DMS53 treated with DMSO at 0.1 percent for 48 hours (cell line): ENCODE data around the gene RNF182.
A peak's percentile ranks its signal among the peaks of the same experiment; 100 is the strongest.
"Not testable (repeated sequence)": the region's sequence is repeated elsewhere in the genome, so short reads cannot be mapped to it uniquely, and the experiment has no call there.

Experiments
- DNase-seq: peaks from one replicate; lab custom pipeline; 2025; ENCODE audit not compliant: unreplicated experiment; lab: John Stamatoyannopoulos, UW

RNF182 gene

DNA sequence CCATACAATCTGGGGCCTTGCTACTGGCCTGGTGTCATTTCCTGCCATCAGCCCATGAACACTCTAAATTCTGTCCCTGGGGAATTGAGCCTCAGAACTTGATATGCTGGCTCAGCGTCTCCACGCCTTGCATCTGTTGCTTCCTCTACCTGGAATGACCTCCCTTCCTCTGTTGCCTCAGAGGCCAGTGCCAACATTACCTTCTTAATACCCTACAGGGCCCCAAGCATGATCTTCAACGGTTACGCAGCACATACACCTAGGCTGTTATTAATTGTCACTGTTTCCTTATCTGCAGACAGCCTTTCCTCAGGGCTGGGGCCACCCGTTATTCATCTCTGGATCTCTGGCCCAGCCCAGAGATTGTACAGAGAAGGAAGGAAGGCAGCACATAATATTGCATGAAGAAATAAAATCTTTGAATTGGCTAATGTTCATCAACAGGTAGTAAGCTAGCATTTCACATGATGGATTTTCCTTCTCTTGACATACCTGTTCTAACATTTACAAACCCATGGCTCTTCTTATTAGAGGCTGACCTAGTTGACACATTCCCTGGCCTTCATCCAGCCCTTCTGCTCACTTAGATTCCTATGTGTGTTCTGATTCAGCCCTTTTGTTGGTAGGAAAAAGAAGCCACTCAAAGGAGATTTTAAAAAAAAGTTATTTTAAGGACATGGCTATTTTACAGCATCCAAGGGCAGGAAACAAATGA lies 8.4 kb upstream of the RNF182 start:
- no peak for DNase-seq

DNA sequence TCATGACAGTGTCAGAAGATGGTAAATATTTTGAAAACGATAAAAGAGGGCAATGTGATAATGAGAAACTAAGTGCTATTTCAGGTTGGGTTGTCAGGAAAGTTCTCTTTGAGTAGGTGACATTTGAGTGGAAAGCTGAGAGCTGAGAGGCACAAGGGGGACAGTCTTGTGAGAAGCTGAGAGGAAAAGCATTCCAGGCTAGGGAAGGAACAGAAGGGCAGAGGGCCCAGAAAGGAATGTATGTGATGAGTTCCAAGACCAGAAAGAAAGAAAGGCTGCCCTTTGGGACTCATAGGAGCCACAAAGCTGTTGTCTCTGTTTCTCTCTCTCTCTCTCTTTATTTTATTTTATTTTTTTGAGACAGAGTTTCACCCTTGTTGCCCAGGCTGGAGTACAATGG lies 7.6 kb upstream of the RNF182 start:
- DNase-seq: no peak

DNA sequence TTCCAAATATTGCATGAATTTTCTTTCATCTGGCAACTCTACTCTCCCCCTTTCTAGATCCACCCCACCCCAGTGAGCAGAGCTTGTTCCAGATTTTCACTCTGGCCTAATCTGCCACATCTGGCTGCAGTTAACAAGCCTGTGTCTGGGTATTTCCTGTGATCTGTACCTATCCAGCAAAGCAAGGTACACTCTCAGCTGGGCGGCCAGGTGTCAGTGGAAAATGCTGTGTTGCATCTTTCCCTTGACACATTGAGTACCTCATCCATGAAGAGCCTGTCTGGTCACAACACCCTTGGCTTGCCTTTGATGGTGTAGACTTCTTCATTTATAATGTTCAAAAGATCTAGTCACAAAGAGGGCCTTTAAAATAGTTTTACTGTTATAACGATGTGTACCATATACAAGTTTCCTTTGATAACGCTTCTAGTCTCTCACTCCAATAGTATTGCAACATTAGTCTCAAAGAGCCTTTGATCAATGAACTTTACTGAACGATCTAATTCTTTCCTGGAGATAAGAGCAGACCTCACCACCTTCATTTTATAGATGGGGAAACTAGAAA lies 6.0 kb upstream of the RNF182 start:
- DNase-seq: no peak

DNA sequence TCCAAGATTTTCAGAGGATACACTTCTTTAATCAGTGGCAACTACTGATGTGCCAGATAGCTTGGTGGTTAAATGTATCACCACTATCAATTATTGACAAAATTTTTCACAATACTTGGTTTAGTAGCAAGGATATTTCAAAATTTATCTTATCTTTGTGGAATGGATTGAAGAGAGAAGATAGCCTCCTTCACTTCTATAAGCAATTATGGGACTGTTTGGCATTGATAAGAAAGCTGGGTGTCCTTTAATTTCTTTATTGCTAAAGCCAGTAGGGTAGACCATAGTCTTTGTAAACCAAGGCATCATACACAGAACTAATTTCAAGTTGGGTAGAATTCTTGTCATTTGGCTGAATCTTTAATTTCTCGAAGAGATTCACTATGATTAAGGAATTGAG lies 4.9 kb upstream of the RNF182 start:
- DNase-seq: no peak

- no peak for DNase-seq
Observed at GRCh38 chr6:13920552-13920951, 4.2 kb upstream of the RNF182 start.

GRCh38 chr6:13922750-13923149 lies 2.0 kb upstream of the RNF182 start:
- no peak for DNase-seq

- no peak for DNase-seq
Observed at GRCh38 chr6:13923527-13924145, 1.1 kb upstream of the RNF182 start.

DNA sequence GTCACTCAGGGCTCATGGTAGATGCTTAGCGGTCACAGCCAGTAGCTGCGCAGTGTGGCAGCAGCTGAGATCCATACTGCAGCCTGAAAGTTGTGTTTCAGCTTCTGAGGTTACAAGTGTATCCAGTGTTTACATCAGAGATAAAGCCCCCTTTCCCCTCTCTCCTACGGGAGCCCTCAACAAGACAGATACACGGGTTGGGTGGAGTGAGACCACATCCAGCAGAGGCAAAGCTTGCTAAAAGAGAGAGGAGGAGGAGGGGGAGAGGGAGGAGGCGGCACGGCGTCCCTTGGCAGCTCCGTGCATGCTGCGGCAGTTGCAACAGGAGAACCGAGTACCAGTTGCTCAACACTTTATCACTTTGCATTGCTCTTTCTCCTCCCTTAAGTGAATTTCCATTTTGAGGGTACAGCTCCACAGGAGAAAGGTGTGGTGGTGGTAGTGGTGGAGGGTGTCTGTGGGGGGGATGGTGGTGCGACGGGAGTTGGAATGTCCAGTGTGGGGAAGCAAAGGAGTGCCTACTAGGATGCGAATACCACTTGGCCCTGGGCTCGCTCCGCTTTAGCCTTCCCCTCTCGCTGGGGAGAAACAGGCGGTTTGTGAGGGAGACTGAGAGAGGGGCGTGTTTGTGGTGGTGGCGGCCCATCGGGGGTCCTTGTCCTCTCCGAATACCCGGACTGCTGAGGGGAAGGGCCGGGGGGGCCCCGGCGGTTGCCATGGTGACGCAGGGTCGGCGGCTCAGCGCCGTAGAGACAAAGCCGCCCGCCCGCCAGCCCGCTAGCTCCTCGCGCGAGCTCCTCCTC lies 405 bp upstream of the RNF182 start:
- DNase-seq: peak; percentile 49

DNA sequence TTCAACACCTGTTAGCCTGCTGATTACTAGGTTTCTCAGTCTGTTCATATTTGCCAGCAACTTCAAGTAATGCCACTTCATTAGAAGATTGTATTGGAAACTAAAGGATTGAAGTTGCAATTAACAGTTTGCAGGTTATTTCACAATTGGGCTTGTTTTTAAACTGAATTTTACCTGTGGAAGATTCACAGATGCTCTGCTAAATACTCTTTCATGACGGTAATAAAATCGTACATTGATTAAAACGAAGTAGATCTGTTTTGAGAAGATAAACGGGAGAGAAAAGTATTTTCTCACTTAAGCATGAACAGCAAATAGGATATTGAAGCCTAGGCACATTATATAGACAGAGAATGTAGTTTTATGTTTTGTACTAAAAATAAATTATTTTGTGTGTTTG lies 1.6 kb downstream of the RNF182 start:
- no peak for DNase-seq

DNA sequence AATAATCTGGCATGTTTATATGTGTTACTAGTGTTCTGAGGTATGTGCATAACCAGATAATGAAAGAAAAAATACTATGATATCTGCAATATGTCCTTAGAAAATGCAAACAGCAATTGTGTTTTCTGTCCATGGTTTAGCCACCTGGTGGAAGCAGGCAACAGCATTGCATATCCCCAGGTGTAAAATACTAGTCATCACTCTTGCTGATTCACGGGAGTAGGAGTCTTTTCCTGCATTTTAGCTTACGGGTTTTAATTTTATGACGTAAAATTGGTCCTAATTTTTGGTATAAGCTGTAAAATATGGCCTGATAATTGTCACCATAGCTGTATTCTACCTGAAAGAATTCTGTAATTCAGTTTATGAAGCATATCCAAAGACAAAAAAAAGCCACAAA lies 2.5 kb downstream of the RNF182 start:
- peak; percentile 34 for DNase-seq

DNA sequence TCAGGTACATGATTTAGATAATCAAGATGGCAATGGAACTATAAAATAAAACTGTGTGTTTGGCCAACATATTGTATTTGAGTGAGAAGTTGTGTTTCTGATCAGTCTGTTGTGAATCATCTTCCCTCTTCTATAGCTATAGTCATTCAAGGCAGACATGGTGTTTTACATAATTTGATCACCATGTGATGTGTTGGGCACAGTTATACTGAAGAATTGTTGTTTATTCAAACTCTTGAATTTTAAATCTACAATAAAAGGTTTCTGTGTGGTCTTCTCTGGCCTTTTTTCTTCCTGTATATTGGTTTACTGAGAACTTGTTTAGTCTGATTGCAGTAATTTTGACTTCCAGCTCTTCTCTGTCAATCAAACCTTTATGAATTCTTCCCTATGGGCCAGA lies 4.4 kb downstream of the RNF182 start:
- no peak for DNase-seq

DNA sequence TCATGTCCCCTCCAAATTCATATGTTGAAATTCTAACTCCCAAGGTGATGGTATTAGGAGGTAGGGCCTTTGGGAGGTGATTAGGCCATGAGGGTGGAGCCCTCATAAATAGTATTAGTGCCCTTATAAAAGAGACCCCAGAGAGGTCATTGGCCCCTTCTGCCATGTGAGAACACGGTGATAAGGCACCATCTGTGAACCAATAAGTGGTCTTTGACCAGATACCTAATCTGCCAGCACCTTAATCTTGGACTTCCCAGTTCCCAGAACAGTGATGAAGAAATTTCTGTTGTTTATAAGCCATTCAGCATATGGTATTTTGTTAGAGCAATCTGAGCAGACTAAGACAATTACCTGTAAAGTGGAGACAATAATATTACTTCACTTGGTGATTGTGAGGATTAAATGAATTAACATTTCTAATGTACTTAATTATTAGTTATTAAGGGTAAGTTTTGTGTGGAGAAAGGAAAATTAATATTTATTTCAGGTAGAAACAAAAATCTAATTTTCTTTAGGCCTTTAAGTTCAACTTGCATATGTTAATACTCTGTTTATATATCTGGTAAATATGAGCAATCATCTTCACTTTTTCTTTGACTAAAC lies 7.1 kb downstream of the RNF182 start:
- DNase-seq: no peak

DNA sequence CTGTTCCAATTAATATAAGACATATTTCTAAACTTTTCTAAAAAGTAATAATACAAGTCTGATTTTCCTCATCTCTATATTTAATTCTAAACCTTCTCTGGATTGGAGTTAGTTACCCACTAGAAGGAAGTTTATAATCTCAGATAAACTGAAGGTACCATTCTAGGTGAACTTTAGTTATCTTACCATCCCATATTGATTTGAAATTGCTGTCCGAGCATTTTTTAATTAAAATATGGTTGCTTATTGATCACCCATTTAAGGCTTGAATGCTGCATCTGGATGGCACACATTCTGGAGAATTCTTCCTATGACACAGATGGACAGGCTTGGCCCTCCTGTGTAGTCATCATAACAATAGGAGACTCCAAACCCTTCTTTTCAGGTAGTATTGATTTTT lies 8.0 kb downstream of the RNF182 start:
- DNase-seq: no peak

GRCh38 chr6:13934721-13935120 lies 10.0 kb downstream of the RNF182 start:
- no peak for DNase-seq

DNA sequence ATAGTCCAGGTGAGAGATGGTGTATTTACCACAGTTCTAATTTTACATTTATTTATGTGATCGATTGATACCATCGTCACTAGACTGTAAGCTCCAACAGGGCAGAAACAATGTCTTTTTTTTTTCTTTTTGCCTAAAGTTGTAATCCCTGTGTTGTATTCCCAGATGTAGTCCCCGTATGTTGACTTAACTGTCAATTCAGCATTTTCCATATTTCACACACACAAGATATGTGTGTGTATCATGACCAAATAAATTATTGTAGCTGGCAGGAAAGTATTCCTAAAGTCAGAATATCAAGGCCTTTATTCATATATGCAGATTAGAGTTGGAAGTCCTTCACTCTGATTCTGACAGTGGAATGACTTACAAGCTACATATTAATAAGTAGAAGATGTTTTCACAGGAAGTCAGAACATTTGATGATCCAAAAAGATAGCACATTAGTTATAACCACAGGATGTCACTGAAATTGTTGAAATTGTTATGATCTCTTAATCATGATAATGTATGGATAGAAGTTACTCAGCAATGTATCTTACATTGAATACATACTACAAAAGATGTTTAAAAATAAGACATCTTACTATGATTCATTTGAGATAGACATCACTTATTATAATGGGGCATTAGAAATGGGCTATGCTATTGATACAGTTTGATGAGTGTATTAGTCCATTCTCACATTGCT lies 10.6 kb downstream of the RNF182 start:
- no peak for DNase-seq

DNA sequence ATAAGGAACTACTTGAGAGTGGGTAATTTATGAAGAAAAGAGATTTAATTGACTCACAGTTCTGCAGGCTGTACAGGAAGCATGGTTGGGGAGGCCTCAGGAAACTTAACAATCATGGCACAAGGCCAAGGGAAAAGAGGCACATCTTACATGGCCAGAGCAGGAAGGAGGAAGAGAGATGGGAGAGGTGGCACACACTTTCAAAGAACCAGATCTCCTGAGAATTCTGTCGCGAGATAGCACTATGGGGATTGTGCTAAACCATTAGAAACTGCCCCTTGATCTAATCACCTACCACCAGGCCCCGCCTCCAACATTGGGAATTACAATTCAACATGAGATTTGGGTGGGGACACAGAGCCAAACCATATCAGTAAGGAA lies 11.1 kb downstream of the RNF182 start:
- not testable (repeated sequence) for DNase-seq

DNA sequence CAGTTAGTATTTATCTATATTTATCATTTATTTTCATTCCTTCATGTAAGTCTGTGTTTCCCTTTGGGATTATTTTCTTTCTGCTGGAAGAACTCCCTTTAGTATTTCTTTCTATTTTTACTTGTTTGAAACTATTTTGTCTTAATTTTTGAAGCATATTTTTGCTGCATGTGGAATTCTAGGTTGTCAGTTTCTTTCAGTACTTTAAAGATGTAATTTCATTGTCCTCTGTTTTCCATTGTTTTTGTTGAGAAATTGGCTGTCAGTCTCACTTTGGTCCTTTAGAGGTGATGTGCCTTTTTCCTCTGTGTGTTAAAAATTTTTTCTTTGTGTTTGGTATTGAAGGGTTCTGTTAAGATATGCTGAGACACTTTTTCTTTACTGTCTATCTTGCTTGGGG lies 17.1 kb downstream of the RNF182 start:
- DNase-seq: no peak

DNA sequence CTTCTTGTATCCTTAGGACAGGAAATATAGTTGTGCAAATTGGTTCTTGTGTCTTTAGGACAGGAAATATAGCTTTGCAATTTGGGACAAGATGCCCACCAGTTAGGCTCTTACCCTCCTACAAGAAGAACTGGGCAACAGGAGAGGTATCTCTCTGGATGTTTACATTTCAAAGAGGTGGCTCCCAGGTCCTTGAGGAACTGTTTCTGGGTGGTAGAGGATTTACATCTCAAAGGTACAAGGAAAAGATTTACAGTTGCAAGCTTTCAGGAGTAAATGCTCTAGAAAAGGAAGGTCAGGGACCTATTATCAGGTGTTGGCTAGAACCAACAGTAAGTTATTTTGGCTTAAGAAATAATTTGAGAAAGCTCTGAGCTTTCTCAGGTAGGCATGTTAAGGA lies 19.2 kb downstream of the RNF182 start:
- no peak for DNase-seq

DNA sequence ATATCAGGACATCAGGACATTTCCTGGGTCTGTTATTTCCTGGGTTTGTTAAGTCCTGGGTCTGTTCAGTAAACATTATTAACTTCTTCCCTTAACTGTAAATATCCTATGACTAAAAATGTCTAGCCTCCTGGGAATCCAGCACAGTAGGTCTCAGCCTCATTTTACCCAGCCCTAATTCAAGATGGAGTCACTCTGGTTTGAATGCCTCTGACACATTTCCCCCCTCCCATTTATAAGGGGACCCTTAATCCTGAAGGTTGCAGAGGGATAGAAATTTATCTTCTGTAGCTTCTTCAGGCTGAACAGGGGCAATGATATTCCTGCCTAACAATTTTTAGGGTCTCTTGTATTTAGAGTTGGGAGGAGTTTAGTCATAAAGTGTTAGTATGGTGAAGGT lies 21.8 kb downstream of the RNF182 start:
- no peak for DNase-seq

GRCh38 chr6:13947611-13948178 lies 22.9 kb downstream of the RNF182 start:
- DNase-seq: no peak

- no peak for DNase-seq
Observed at GRCh38 chr6:13952101-13952500, 27.3 kb downstream of the RNF182 start.
